ENCODE data around the gene PI3.
"Not testable (repeated sequence)": the region's sequence is repeated elsewhere in the genome, so short reads cannot be mapped to it uniquely, and the experiment has no call there.

The PI3 gene, protein sequence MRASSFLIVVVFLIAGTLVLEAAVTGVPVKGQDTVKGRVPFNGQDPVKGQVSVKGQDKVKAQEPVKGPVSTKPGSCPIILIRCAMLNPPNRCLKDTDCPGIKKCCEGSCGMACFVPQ

DNA sequence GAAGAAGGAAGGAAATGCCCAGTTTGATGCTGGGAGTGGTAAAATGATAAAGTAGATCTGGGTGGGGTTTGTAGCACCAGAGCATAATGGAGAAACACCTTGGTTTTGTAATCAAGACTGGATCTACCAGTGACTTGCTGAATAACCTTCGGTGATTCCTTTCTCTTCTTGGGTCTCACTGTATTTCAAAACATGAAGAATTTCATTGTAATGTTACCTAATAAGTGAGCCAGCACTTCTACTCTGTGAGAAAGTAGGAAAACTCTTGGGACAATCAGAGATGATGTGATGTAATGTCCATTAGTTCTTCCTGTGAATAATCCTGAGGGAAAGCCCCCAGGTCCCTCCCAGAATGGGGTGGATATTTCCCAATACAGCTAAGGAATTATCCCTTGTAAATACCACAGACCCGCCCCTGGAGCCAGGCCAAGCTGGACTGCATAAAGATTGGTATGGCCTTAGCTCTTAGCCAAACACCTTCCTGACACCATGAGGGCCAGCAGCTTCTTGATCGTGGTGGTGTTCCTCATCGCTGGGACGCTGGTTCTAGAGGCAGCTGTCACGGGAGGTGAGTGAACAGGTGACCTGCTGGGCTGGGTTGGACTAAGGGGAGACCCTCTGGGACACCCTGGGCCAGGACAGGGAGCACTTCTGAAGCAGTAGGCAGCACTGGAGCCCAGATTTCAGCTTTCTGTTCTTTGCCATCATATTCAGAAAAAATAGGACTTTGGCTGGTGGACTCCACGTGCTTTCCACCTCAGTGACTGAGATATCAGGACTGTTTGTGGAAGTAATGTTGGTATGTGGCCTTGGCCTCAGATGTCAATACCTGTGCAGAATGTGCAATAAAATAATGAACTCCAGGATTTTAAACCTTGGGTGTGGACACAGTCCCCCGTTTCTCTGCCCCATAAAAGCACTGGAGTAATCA is at the start of gene PI3:
TSS of gene PI3 (plus strand) at position 469 of the 931 bp plus-strand sequence. CDS start at position 490, 21 bp downstream.
- DNase-seq (ENCODE audit: low read depth in 1 of 2, low spot score in 1 of 2), result no peak

- no peak for DNase-seq (ENCODE audit: low read depth in 1 of 2, low spot score in 1 of 2)
These were observed 46.6 kb upstream of the PI3 start for GRCh38 chr20:45128099-45128498.

DNA sequence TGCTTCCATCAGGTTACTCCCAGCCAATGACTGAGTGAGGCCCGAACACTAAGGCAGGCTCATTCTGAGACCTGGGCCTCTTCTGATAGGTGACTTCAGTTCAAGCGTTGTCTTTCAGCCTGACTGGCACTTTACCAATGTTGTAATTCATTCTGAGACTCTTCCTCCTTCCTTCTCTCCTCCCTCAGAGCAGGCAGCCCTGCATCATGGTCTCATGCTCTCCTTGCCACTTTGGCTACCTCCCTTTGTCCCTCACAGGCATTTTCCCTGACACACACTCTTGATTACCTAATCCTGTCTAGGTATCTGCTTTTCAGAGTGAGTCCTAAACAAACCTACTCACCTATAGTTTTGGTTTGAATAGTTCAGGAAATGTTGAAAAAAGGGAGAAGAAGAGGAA is 37.8 kb upstream of the PI3 start:
- DNase-seq (ENCODE audit: low read depth in 1 of 2, low spot score in 1 of 2), result no peak

- peak in 1 of 2 donors; percentile 35 for DNase-seq (ENCODE audit: low read depth in 1 of 2, low spot score in 1 of 2)
These were observed 36.0 kb upstream of the PI3 start for GRCh38 chr20:45138561-45139300.

DNA sequence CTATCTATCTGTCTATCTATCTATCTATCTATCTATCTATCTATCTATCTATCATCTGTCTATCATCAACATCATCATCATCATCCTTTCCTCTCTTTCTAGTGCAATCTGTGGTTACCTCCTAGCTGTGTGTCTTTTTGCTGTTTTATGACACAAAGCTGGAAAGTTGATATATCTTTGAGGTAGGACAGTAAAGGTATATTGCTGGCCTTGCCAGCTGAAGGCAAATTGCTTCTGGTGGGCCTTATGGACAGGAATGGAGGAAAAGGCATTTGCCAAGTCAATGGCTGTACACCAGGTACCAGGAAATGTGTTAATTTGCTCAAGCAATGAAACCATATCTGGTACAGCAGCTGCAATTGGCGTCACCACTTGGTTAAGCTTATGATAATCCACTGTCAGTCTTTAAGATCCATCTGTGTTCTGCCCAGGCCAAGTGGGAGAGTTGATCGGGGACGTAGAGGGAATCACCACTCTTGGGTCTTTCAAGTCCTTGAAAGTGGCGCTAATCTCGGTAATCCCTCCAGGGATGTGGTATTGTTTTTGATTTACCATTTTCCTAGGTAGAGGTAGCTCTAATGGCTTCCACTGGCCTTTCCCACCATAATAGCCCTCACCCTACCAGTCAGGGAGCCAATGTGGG is 34.8 kb upstream of the PI3 start:
- not testable (repeated sequence) for DNase-seq (ENCODE audit: low read depth in 1 of 2, low spot score in 1 of 2)

- no peak for DNase-seq (ENCODE audit: low read depth in 1 of 2, low spot score in 1 of 2)
These were observed 33.9 kb upstream of the PI3 start for GRCh38 chr20:45140836-45141235.

- no peak for DNase-seq (ENCODE audit: low read depth in 1 of 2, low spot score in 1 of 2)
These were observed 25.6 kb upstream of the PI3 start for GRCh38 chr20:45149062-45149461.

DNA sequence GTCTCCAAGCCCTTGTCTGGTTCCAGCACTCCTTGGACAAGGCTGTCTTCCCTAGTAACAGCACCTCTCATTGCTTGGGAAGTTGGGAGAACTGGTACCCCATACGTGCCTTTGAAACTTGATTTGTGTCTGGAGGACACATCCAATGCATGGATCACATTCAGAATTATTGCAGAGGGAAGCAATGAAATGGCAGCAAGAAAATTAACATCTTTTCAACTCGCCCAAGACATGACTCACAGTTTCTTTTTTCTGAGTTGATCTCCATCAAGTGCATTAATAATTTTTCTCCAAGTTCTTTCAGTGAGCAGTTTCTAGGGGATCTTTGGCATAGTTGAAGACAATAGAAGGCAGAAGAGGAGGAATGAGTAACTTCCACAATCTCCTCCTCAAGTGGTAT is 22.3 kb upstream of the PI3 start:
- no peak for DNase-seq (ENCODE audit: low read depth in 1 of 2, low spot score in 1 of 2)

GRCh38 chr20:45153147-45153546 is 21.6 kb upstream of the PI3 start:
- DNase-seq (ENCODE audit: low read depth in 1 of 2, low spot score in 1 of 2), result no peak

DNA sequence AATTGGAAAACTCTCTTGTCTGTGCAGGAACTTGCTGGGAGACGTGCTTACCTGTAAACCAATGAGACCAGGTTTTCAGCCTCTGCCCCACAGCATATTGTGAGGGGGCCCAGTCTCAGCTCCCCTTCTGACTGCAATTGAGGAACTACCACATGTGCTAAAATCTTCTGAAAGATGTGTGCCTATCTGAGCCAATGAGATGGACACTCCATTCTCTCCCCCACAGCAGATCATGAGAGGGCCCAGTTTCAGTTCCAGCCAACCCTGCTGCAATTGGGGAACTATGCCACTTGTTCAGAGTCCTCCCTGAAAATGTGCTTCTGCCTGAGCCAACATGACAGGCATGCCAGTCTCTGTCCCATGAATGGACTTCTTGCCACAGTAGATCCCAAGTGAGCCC is 20.9 kb upstream of the PI3 start:
- DNase-seq (ENCODE audit: low read depth in 1 of 2, low spot score in 1 of 2), result no peak

- no peak for DNase-seq (ENCODE audit: low read depth in 1 of 2, low spot score in 1 of 2)
These were observed 20.5 kb upstream of the PI3 start for GRCh38 chr20:45154183-45154582.

GRCh38 chr20:45154794-45155193 is 19.9 kb upstream of the PI3 start:
- not testable (repeated sequence) for DNase-seq (ENCODE audit: low read depth in 1 of 2, low spot score in 1 of 2)

- DNase-seq (ENCODE audit: low read depth in 1 of 2, low spot score in 1 of 2), result no peak
These were observed 18.0 kb upstream of the PI3 start for GRCh38 chr20:45156713-45157112.

GRCh38 chr20:45157962-45158361 is 16.7 kb upstream of the PI3 start:
- DNase-seq (ENCODE audit: low read depth in 1 of 2, low spot score in 1 of 2), result no peak

- no peak for DNase-seq (ENCODE audit: low read depth in 1 of 2, low spot score in 1 of 2)
These were observed 11.5 kb upstream of the PI3 start for GRCh38 chr20:45163083-45163803.

- no peak for DNase-seq (ENCODE audit: low read depth in 1 of 2, low spot score in 1 of 2)
These were observed 9.8 kb upstream of the PI3 start for GRCh38 chr20:45164906-45165305.

DNA sequence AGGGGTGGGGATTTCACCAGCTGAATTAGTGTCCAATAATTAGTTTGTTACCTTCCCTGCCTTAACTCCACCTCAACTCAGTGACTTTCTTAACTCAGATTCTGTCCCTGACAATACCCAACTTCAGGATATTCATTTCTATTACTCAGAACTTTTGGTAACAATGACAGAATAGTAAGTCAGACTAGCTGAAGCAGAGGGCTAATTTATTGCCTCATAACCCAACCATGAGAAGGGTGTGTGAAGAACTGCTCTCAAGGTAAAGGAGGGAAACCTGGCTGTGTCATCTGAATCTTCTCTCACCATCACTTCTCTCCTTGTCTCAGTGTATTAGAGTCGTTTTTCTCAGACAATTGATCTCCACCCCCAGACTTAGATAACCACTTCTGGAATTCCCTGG is 1.2 kb upstream of the PI3 start:
- DNase-seq (ENCODE audit: low read depth in 1 of 2, low spot score in 1 of 2), result no peak

DNA sequence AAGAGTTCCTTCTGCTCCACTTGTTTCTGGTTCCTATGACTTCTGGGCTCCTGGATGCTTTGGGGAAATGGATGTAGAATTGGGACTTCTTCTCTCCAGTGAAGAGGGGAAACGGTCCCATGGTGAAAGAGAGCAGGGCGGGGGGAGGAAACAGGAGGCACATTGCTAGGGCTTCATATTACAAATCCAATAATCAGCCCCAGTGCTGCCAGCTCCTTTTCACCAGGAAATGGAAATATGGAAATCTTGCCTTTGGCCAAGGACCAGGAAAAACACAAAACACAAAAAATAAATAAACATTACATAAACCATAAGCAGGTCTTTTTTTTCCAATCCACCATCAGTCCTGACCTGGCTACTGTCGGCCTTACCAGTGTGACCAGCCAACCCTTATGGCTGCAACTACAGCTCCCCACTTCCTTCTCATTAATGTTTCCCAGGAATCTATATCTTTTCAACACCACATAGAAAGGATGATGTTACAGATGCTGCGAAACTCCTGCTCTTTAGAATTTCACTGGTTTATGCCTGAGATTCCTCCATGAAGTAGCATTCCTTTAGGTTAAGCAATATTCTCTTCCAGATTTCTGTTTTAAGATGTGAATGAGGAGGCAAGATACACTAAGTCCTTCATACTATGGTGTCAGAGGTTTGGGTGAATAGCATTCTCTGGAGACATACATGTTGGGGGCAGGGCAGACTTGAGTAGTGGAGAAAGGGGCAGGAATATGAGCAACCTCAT is 2.0 kb downstream of the PI3 start:
- no peak for DNase-seq (ENCODE audit: low read depth in 1 of 2, low spot score in 1 of 2)

GRCh38 chr20:45179166-45179565 is 4.5 kb downstream of the PI3 start:
- DNase-seq (ENCODE audit: low read depth in 1 of 2, low spot score in 1 of 2), result no peak

DNA sequence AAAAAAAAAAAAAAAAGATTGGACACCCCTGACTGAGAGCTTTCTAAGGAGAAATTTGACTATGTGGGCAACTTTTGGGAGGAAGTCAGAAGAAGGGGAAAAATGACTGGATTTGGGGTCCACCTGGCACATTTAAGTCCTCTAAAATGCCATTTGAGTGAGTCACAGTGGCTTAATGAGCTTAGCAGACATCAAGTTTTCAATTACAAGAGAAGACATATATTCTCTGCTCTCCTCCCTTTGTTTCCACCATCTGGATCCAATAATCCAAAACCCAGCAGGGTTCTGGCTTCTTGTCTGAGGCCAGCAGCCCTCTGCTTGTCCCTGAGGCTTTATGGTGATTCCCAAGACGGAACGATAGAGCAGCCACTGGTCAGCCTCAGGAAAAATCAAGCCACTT is 6.9 kb downstream of the PI3 start:
- DNase-seq (ENCODE audit: low read depth in 1 of 2, low spot score in 1 of 2), result no peak
